Thymus (tissue), 11 donors: ENCODE results near the gene CPA5. TPM values are rescaled to one million over a fixed set of nuclear protein-coding genes. Genes with fewer than 3 reads are reported as not detected.
A peak's percentile ranks its signal among the peaks of the same experiment; 100 is the strongest.

Experiments
- DNase-seq, 9 donors: peaks; one replicate each; pipeline ENCODE4 v3.0.0-alpha.2; 2013; ENCODE audit warnings: low spot score in 9 of 9, low read depth in 6 of 9, missing footprints in 1 of 9
- H3K27ac ChIP-seq, 2 donors: one replicate each; pipeline ENCODE4 v1.5.1; 2013; ENCODE audit warnings: control low read depth in 1 of 2, low read depth in 1 of 2, low read length in 1 of 2, mild to moderate bottlenecking in 1 of 2, moderate library complexity in 1 of 2
- H3K27me3 ChIP-seq, 2 donors: one replicate each; pipeline ENCODE4 v1.5.1; 2013; ENCODE audit warnings: low read length in 1 of 2; ENCODE audit not compliant: control insufficient read depth in 2 of 2, insufficient read depth in 1 of 2
- H3K36me3 ChIP-seq, 2 donors: one replicate each; pipeline ENCODE4 v1.5.1; 2013; ENCODE audit warnings: low read length in 1 of 2, mild to moderate bottlenecking in 1 of 2, moderate library complexity in 1 of 2; ENCODE audit not compliant: control insufficient read depth in 2 of 2, insufficient read depth in 2 of 2
- H3K4me1 ChIP-seq, 2 donors: one replicate each; pipeline ENCODE4 v1.5.1; 2013; ENCODE audit warnings: low read length in 2 of 2; ENCODE audit not compliant: control insufficient read depth in 2 of 2, insufficient read depth in 2 of 2
- H3K4me3 ChIP-seq, 2 donors: one replicate each; pipeline ENCODE4 v1.5.1; 2013; ENCODE audit warnings: low read length in 2 of 2, control low read depth in 1 of 2, mild to moderate bottlenecking in 1 of 2
- H3K9me3 ChIP-seq, 2 donors: one replicate each; pipeline ENCODE4 v1.5.1; 2013; ENCODE audit warnings: low read length in 1 of 2, mild to moderate bottlenecking in 1 of 2; ENCODE audit not compliant: control insufficient read depth in 2 of 2, insufficient read depth in 1 of 2
- WGBS: extraction: QIAGEN DNeasy Blood & Tissue Kit; methylation state at CpG from one replicate; pipeline ENCODE4 v1.1.7; 2013; 5-methylcytosine and 5-hydroxymethylcytosine counted together
- polyA plus RNA-seq: library from polyadenylated mRNA; stranded (reverse); fragments of 200-250 nt; gene quantifications from one replicate; pipeline ENCODE4 v1.2.3, GENCODE V29; 2013
- total RNA-seq: library from RNA; stranded (reverse); fragments of 120-200 nt; gene quantifications from one replicate; pipeline ENCODE4 v1.2.4, GENCODE V29; 2013
- donor health status: healthy.

Gene CPA5
- total and polyA plus RNA-seq, 2 donors: 6.7 to 17.2 TPM

- H3K36me3 ChIP-seq: peaks cover 0 to 12% of the 10 kb centered on the region in 2 donors
- no peaks in the 10 kb centered on the region for H3K27me3 ChIP-seq
- no peak overlapping the region for H3K27ac ChIP-seq
- H3K9me3 ChIP-seq: peaks cover 6 to 16% of the 10 kb centered on the region in 2 donors
- peaks cover 29 to 48% of the 10 kb centered on the region in 2 donors for H3K4me1 ChIP-seq
- no peak for DNase-seq
- 98% methylated on average over 10 of the region's 10 CpGs for WGBS
- no peak overlapping the region for H3K4me3 ChIP-seq
Measured at GRCh38 chr7:130362251-130362816, 17.7 kb downstream of the CPA5 start.

- peaks cover 0 to 12% of the 10 kb centered on the region in 2 donors for H3K36me3 ChIP-seq
- 90% methylated on average over 8 of the region's 8 CpGs for WGBS
- H3K4me3 ChIP-seq: no peak overlapping the region
- H3K9me3 ChIP-seq: peaks cover 6 to 16% of the 10 kb centered on the region in 2 donors
- H3K4me1 ChIP-seq: peaks cover 38 to 57% of the 10 kb centered on the region in 2 donors
- H3K27ac ChIP-seq: no peak overlapping the region
- no peak for DNase-seq
- H3K27me3 ChIP-seq: no peaks in the 10 kb centered on the region
Measured at GRCh38 chr7:130363026-130363847, 18.6 kb downstream of the CPA5 start.

- H3K27me3 ChIP-seq: no peaks in the 10 kb centered on the region
- peaks cover 0 to 6% of the 10 kb centered on the region in 2 donors for H3K36me3 ChIP-seq
- no peak overlapping the region for H3K4me3 ChIP-seq
- peaks cover 3 to 9% of the 10 kb centered on the region in 2 donors for H3K9me3 ChIP-seq
- peak overlapping the region in 1 of 2 donors; percentile 100 for H3K27ac ChIP-seq
- 97% methylated on average over 4 of the region's 4 CpGs for WGBS
- peaks cover 50 to 70% of the 10 kb centered on the region in 2 donors for H3K4me1 ChIP-seq
- no peak for DNase-seq
Measured at GRCh38 chr7:130364451-130364850, 19.8 kb downstream of the CPA5 start.

GRCh38 chr7:130365088-130365487 lies 20.5 kb downstream of the CPA5 start:
- Histone ChIP-seq H3K36me3 (peaks cover 0 to 6% of the 10 kb centered on the region in 2 donors), H3K27me3 (no peaks in the 10 kb centered on the region), H3K9me3 (peaks cover 1 to 3% of the 10 kb centered on the region in 2 donors), H3K27ac (peak overlapping the region in 1 of 2 donors; percentile 100), H3K4me1 (peaks cover 56 to 76% of the 10 kb centered on the region in 2 donors), H3K4me3 (no peak overlapping the region)
- WGBS: 92% methylated on average over 2 of the region's 2 CpGs
- peak in 1 of 9 donors; percentile 38 for DNase-seq

- Histone ChIP-seq H3K4me3 (peak overlapping the region; percentile 39 to 46), H3K27me3 (no peaks in the 10 kb centered on the region), H3K9me3 (no peaks in the 10 kb centered on the region), H3K4me1 (peaks cover 57 to 82% of the 10 kb centered on the region in 2 donors), H3K27ac (peak overlapping the region; percentile 95 to 100), H3K36me3 (peaks cover 0 to 6% of the 10 kb centered on the region in 2 donors)
- peak; percentile 80 to 97 (median 86) for DNase-seq
- 30% methylated on average over 15 of the region's 15 CpGs for WGBS
Measured at GRCh38 chr7:130365511-130366441, 21.2 kb downstream of the CPA5 start.

GRCh38 chr7:130366564-130366963 lies 21.9 kb downstream of the CPA5 start:
- WGBS: 92% methylated on average over 6 of the region's 6 CpGs
- Histone ChIP-seq H3K27me3 (no peaks in the 10 kb centered on the region), H3K36me3 (peaks cover 0 to 1% of the 10 kb centered on the region in 2 donors), H3K9me3 (peaks cover 0 to 4% of the 10 kb centered on the region in 2 donors), H3K4me3 (peak overlapping the region in 1 of 2 donors; percentile 39), H3K27ac (peak overlapping the region; percentile 95 to 100), H3K4me1 (peaks cover 60 to 89% of the 10 kb centered on the region in 2 donors)
- peak in 1 of 9 donors; percentile 48 for DNase-seq

GRCh38 chr7:130367088-130367755 lies 22.6 kb downstream of the CPA5 start:
- WGBS: 85% methylated on average over 13 of the region's 13 CpGs
- peak overlapping the region; percentile 95 to 100 for H3K27ac ChIP-seq
- H3K4me1 ChIP-seq: peaks cover 60 to 96% of the 10 kb centered on the region in 2 donors
- peak overlapping the region; percentile 3 to 39 for H3K4me3 ChIP-seq
- no peaks in the 10 kb centered on the region for H3K36me3 ChIP-seq
- H3K9me3 ChIP-seq: peaks cover 0 to 6% of the 10 kb centered on the region in 2 donors
- peak in 4 of 9 donors; percentile 25 to 84 (median 46) for DNase-seq
- no peaks in the 10 kb centered on the region for H3K27me3 ChIP-seq
